Right lobe of liver (tissue), 4 donors: ENCODE measurements around the gene TIAM2.

Experiments used
- CTCF ChIP-seq, 4 donors: fragments of 200-600 bp in 3 of 4; fragments of 450-650 bp in 1 of 4; IDR thresholded peaks; one replicate each; pipeline versions ENCODE4 v1.5.1 to v1.8.0; 2016 to 2022; ENCODE audit warnings: antibody characterized with exemption in 4 of 4, mild to moderate bottlenecking in 2 of 4
- POLR2A ChIP-seq: fragments of 450-650 bp; IDR thresholded peaks from one replicate; pipeline ENCODE4 v1.6.1; 2017; ENCODE audit warnings: antibody characterized with exemption, mild to moderate bottlenecking
- donor health status: DM: no; HTN: no; CAD: no.
- donor health status: DM: no; HTN: no; CAD: no.
- donor health status: DM: no; HTN: yes; CAD: no.

- no peak for TF ChIP-seq CTCF (IDR thresholded peaks at IDR 0.05)
- TF ChIP-seq POLR2A, result no peak
Observed at GRCh38 chr6:155066921-155067680, 72.0 kb downstream of the TIAM2 start.
